GM21515 (cell line): ENCODE results near the gene TKFC.

ENCODE experiments used
- ATAC-seq: cut with Tn5 transposase; IDR thresholded peaks from one replicate; pipeline ENCODE4 v1.9.1; 2021; ENCODE audit not compliant: unreplicated experiment

TKFC gene

DNA sequence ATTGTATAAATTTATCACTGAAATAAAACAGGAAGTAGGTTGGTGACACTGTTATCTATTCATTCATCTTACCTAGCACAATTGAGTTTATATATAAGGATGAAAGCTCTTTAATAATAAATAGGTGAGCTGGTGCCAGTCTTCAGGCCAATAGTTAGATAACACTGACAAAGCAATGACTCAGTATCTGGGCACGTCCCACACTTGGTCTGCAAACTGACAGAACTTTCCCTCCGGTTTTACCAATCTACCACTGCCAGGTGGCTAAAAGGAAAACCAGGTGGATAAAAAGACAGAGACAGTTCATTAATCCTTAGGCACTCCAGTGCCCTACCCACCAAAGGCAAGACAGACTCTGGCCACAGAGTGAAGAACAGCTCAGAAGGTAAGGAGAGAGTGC, 17.8 kb upstream of the TKFC start:
- ATAC-seq, result no peak

DNA sequence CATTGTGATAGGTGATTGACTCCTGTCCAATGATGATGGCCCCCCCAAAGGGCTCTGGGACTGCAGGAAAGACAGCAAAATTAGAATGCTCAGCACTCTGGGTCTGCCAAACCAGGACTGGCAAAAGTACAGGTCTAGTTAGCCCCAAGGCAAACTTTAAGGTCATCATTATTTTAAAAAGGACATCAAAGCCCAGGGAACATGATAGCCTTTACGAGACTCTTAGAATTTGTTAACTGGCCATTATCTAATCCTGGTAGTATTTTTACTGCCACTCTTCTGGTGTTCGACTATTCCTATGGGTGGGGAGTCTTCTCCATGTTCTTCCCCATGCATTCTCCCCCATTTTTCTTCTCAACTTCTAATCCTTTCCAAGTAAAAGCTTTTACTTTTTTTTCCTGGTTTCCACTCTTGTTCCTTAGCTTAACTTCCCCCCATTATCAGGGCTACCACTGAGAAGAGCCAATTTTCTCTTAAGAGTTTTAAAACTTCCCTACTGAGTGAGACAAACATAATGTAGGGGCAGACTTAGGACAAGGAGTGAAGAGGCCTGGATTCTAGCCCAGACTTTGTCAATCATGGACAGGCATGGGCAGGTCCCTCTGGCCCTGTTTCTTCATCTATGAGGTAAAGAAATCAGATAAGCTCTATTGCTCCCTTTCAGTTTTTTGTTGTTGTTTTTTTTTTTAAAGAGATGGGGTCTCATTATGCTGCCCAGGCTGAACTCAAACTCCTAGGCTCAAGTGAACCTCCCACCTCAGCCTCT, 7.2 kb upstream of the TKFC start:
- no peak for ATAC-seq

DNA sequence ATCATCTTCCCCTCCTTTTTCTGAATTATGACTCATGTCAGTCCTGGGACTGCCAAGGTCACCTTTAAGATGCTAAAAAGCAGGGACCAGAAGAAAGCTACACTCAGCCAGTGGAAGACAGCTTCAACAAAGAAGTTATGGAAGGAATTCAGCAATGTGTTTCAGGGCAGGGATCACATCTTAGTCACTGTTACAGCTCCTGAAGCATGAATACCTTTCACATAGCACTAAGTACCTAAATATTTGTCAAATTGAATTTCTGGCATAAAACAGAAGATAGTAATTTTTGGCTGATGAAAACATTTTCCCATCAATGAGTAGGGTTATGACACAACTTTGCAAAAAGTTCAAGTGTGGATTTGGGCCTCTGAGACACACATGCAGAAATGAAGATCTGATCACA, 5.4 kb upstream of the TKFC start:
- no peak for ATAC-seq

DNA sequence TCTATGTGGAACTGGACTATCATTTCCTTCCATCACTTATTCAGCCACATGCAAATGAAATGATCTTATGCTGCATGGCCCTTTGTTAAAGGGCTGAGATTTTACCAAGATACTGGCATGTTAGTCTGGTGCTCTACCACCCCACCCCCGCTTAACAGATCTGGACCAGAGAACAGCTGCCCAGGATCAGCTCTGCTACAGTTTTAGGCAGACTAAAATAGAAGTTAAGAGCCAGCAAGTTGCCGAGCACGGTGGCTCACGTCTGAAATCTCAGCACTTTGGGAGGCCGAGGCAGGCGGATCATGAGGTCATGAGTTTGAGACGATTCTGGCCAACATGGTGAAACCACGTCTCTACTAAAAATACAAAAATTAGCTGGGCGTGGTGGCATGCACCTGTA, 4.7 kb upstream of the TKFC start:
- no peak for ATAC-seq

DNA sequence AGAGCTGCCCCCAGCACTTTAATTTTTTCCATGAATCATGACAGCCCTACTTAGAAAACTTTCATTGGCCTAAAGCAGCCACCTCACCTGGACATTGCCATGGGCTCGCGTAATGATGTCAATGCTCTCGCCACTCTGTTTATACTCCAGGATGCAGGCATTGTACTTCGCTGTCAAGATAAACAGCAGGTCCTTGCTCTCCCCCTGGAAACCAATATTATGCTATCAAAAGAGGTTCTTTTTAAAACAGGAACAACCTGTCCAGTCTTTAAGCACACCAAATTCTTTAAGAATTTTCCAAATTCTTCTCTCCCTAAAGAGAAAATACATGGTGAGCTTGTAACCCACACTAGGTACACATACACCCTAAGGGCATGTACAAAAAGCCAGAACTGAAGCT, 3.2 kb upstream of the TKFC start:
- no peak for ATAC-seq

DNA sequence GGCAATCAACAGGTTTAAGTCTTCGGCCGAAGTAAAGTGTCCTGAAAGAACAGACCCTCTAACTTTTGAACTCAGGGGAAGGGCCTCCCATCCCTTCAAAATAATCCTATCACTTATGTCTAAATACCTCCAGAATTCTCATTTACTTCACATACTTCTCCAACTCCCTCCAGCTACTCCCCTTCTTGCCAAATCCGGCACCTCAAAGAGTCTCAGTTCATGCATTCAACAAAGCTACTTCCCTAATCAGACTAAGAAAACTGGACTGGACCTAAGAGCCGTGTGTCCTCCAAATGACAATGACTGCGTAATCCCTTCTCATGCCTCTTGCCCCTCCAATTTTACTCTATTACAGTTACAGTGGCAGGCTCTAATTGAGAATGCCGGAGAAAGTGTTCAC, 1.4 kb upstream of the TKFC start:
- no peak for ATAC-seq

DNA sequence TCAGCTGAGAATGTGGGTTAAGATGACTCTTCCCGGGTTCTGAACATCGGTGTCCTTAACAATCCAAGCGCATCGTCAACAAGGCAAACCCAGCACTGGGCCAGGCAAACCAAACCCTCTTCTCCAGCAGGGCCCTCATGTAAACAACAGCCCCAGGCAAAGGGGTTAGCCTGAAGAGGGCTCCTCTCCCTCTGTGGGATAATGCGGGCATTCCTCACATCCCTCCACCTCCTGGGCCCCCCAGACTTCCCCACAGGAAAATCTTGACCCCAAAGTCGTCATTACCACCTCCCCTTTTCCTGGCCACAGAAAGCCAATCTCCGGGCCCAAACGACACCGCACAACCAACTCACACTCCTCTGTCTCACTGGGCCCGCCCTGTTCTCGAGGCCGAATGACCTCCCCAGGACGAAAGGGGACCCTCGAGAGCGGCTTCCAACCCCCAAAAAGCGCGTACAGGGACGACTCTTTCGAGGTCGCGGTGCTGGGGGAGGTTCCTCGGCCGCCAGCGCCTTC, 689 bp upstream of the TKFC start:
- no peak for ATAC-seq

DNA sequence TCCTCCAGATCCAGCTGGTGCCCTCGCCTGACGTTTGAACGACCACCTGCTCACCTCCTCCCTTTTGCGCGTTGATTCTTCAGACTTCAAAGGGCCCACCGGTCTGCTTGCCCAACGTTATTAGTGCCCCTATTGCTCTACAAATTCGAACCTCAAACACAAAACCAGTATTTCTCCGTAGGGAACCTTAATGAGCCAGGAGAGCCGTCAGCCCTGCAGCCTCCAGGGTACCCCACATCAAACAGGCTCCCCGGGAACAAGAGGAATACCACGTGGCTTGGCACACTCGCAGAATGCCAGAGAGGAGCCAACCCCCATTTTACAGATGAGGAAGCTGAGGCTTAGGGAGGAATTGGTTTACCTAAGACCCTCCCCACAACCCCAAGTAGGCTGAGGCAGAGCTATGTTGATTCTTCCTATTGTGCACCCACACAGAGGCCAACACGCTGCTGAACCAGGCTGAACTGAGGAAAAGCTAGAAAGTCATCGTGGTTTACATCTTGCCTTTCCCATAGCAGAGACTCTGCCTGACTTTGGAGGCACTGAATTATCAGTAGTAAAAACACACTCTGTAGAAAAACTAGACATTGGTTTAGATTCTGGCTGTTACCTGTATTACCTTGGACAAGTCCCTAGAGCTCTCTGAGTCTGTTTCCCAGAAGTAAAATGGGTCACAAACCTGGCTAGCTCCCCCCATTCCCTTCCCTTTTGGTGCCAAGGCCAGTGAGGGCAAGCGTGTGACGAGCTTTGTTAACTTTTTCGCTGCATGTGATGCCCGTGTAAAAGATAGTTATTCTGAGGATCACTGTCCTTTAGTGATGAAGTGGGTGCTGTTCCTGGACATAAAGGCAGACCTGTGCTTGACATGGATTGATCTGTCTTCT, 764 bp downstream of the TKFC start:
- no peak for ATAC-seq

DNA sequence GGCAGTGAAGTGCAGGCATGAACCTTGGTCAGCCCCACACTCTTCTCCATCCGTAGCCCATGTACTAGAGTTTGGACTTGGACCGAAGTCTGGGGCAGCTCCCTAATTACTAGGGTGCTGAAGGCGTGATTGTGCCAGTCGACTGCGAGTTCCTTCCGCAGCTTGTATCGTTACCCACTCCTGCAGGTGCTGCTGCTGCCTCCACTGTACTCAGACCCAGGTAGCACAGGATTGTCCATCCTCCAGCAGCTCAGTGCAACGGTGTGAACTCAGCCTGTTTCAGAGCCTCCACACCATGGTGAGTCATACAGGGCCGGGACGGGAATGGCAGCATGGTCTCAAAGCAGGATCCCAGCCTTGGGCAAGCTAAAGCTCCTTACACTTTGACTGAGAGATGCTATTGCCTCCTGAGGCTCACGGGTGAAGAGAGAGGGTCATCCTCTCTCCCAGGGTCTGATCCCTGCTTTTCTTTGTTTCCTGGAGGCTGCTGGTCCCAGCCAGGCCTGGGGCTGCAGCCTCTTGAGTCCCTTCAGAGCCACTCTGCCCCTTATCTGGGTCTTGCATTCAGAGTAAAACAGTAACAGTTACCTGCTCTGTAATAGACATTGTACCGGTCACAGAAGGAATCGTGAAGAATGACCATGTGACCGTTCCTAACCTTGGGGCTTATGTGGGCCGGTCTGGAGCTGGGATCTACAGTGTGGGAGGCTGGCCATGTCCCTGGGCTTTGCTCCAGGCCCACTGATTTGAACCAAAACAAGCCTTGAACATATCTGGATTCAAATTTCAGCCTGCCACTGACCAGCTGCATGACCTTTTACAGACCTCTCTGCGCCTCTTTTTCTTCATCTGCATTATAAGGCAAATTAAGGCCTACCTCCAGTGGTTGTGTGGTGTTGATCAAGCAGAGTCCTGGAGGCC, 1.7 kb downstream of the TKFC start:
- no peak for ATAC-seq

DNA sequence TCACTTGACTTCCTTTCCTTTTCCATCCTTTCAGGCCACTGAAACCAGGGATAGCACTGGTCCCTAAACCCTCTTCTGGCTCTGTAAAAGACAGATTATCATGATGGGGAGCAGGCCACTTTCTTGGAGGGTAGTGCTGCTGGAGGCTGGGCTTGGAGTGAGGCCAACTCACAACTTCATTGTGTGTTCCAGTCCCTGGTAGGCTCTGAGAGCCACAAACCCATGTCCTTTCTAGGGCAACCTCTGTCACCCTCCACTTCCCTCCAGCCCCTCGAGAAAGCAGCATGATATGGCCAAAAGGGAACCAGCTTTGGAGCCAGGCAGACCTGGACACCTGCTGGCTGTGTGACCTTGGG, 2.3 kb downstream of the TKFC start:
- ATAC-seq, result no peak

DNA sequence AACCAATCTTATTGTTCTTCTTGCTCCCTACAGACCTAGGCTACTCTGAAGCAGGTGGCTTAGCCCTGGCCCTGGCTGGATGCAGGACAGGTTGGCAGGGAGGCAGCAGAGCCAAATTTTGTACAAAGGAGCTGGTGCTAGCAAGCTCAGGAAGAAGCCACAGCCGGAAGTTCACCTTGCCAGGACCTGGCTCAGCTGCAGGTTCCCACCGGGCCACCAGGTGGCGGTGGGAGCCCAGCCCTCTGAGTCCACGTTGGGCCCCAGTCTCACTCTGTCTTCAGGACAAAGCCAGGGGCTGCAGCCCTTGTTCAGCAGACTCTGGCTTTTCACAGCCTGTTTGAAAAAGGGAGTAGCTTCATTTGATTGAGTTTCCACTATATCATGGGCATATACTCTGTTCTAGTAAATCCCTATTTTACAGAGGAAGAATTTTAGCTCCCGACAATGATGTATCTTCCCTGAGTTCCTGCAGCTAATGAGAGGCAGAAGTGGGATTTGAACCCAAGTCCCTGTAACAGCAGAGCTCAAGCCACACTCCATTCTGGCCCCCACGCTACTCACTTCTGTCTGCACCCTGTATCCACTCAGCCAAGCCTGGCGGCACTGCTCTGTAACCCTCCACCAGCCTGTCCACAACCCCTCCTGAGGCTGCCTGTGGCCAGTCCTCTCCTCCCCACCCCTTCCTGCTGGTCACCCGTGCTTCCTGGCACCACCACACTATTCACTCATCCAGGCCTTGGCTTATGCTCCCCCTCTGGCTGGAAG, 3.3 kb downstream of the TKFC start:
- no peak for ATAC-seq

DNA sequence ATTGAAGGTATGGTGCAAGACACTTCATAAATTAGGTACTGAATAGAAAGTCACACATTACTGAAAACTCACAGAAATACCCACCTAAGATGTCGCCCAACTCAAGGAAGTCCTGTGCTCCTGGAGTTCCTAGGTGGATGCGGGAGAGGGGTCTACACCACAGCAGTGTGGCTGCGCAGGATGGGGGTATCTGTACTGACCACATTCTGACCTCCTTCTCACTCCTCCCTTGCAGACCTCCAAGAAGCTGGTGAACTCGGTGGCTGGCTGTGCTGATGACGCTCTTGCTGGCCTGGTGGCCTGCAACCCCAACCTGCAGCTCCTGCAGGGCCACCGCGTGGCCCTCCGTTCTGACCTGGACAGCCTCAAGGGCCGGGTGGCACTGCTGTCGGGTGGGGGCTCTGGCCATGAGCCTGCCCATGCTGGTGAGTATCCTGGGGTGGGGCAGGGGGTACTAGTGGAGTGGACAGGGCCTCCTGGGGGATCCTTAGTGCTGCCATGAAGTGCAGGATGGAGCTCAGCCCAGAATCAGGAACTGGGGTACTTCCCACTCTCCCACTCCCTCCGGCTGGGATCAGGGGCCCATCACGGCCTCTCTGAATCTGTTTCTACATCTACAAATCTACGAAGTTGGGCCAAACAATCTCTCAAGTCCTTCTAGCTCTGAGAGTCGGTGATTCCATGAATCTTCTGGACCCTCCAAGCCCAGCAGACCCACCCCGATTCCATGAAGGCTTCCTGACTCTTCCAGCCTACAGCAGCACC, 4.9 kb downstream of the TKFC start:
- ATAC-seq, result no peak

DNA sequence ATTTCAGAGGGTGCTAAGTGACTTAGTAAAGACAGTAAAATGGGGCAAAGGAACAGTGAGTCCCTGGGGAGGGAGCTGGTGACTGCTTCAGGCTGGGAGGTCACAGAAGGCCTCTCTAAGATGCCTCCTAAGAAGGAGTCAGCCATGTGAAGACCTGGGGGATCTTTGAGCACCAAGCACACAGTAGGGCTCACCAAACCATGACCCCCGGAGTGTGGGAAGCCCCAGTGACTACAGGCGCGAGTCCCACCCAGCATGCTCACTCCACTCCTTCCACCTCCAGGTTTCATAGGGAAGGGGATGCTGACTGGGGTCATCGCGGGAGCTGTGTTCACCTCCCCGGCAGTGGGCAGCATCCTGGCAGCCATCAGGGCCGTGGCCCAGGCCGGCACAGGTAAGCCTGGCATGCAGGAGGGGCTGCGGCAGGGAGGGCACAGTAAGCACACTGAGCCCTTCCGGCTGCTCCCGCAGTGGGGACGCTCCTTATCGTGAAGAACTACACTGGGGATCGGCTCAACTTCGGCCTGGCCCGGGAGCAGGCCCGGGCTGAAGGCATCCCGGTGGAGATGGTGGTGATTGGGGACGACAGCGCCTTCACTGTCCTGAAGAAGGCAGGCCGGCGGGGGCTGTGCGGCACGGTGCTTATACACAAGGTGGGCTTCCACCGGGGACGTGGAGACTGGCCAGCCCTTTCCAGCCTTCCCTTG, 5.9 kb downstream of the TKFC start:
- ATAC-seq, result no peak

DNA sequence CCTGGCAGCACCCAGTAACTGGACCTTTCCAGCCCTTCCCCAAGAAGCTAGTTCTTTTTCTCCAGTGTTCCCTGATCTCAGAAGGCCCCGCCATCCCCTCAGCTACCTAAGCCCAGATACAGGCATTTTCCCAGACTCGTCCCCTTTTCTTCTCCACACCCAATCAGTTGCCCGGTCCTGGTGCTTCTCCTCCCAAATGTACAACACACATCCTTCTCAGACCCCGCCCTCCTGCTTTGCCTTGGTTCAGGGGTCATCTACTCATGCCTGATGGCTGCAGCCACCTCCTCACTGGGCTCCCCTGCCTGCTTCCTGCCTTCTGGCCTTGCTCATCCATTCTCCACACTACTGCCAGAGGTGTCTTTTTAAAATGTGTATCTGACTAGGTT, 6.5 kb downstream of the TKFC start:
- no peak for ATAC-seq

DNA sequence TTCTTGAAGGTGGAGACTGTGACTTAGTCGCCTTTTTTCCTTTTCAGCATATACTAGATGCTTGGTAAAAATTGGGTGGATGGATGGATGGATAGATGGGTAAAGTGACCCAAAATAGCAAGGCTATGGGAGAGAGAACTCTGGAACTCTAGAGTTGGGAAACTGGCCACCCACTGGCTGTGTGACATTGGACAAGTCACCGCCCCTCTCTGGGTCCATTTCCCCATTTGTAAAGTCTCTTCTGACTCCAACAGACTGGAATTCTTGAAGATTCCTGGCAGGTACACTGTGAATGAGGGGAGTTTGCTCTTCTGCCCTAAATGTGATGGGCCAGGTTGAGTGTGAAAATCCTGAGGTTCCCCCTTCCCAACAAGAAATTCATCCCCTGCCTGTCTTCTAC, 8.0 kb downstream of the TKFC start:
- ATAC-seq, result no peak

DNA sequence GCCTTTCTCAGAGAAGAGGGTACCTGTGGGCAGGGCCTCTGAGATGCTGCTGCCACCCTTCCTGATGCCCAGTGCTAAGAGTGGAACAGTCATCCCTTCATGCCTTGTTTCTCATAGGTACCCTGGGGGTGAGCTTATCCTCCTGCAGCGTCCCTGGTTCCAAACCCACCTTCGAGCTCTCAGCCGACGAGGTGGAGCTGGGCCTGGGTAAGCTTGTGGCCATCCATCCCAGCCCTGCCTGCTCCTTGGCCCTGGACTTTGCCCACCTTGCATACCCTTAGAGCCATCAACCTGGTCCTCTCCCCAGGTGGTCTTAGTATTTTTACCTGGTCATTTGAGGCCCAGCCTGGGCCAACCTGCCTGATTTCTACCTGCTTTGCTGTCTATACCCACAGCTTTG, 8.7 kb downstream of the TKFC start:
- ATAC-seq, result no peak

DNA sequence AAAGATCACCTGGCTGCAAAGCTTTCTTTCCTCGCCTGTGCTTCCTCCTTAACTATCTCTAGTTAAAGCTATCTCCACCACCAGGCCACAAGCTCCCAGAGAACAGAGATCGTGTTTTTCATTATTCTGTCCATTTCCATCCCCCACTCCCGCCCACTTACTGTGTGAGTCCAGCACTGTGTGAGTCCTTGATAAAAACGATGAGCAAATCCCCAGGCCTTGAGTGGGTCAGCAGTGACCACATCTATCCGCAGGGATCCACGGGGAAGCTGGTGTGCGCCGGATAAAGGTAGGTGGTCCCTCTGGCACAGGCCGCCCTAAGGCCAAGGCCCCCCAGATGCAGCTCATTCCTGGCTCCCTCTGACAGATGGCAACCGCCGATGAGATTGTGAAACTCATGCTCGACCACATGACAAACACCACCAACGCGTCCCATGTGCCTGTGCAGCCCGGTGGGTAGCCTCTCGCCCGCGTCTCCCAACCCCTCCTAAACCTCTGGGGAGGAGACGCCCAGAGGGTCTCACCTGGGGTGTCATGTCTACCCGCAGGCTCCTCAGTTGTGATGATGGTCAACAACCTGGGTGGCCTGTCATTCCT, 9.3 kb downstream of the TKFC start:
- ATAC-seq, result no peak

DNA sequence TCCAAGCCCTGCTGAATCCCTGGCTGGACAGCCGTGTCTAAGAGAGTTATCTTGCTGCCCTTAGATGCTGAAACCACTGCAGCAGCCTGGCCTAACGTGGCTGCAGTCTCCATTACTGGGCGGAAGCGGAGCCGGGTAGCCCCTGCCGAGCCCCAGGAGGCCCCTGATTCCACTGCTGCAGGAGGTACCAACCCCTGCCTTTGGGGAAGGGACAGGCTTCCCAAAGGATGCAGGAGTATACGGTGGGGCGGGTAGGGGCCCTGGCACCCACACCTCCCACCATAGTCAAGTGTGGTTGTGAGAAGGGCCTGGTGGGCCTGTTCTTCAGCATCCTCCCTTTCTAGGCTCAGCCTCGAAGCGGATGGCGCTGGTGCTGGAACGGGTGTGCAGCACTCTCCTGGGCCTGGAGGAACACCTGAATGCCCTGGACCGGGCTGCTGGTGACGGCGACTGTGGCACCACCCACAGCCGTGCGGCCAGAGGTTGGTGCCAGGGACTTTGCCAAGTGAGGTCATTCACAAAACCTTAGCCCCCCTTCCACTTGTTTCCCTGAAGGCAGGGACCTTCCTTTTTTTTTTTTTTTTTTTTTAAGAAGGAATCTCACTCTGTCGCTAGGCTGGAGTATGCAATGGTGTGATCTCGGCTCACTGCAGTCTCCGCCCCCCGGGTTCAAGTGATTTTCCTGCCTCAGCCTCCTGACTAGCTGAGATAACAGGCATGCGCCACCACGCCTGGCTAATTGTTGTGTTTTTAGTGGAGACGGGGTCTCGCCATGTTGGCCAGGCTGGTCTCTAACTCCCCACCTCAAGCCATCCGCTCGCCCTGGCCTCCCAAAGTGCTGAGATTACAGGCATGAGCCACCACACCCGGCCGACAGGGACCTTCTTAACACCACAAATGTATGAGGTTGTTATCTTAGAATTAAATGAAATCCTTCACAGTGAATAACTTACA, 11.0 kb downstream of the TKFC start:
- no peak for ATAC-seq
